ENCODE results near the gene IFRD2. TPM values are rescaled to one million over a fixed set of nuclear protein-coding genes. Genes with fewer than 3 reads are reported as not detected.

IFRD2 gene
- total RNA-seq, 1 donor from 2014 or later, result 37.3 TPM

- H3K9me3 ChIP-seq, result no peaks in the 10 kb centered on the region
- TF ChIP-seq POLR2A (IDR thresholded peaks at IDR 0.05), result no peak
- TF ChIP-seq POLR2AphosphoS5 (IDR thresholded peaks at IDR 0.05; ENCODE audit: insufficient read depth in 1 of 2, low read depth in 1 of 2), result no peak
- no peak for TF ChIP-seq CTCF (IDR thresholded peaks at IDR 0.05)
- peak overlapping the region; percentile 72 to 97 for H3K4me3 ChIP-seq
- intact Hi-C loops (cut with DNase I), result loop anchor here (2.0 to 5.0 kb wide), 2 partner anchors 23 to 65 kb away; partner anchors contain the start of genes HYAL3 and NAA80
- H3K27me3 ChIP-seq, result no peaks in the 10 kb centered on the region
- H3K36me3 ChIP-seq, result peaks cover 0 to 20% of the 10 kb centered on the region in 2 donors
- DNase-seq (ENCODE audit: extremely low spot score in 2 of 2), result no peak
- H3K4me1 ChIP-seq, result peaks cover 57% of the 10 kb centered on the region
- peak overlapping the region; percentile 90 for H3K27ac ChIP-seq
These were observed 29.8 kb upstream of the IFRD2 start for GRCh38 chr3:50322115-50322385.

GRCh38 chr3:50321336-50322114 lies 29.3 kb upstream of the IFRD2 start:
- intact Hi-C loops (cut with DNase I), result loop anchor here (2.0 to 5.0 kb wide), 2 partner anchors 23 to 64 kb away; partner anchors contain the start of genes HYAL3 and NAA80
- Histone ChIP-seq H3K36me3 (peaks cover 0 to 20% of the 10 kb centered on the region in 2 donors), H3K4me1 (peaks cover 59% of the 10 kb centered on the region)

GRCh38 chr3:50320853-50321335 lies 28.7 kb upstream of the IFRD2 start:
- H3K27ac ChIP-seq, result peak overlapping the region; percentile 90
- H3K4me3 ChIP-seq, result peak overlapping the region; percentile 72 to 97
- TF ChIP-seq CTCF (IDR thresholded peaks at IDR 0.05) (no peak), POLR2A (IDR thresholded peaks at IDR 0.05) (peak in 1 of 2 donors; percentile 17)
- H3K27me3 ChIP-seq, result no peaks in the 10 kb centered on the region
- DNase-seq (ENCODE audit: extremely low spot score in 2 of 2), result no peak
- intact Hi-C loops (cut with DNase I), result loop anchor here (5.0 kb wide), 1 partner anchor 64 kb away; no protein-coding TSS in a partner anchor
- H3K4me1 ChIP-seq, result peaks cover 65% of the 10 kb centered on the region
- no peaks in the 10 kb centered on the region for H3K9me3 ChIP-seq
- H3K36me3 ChIP-seq, result peaks cover 0 to 17% of the 10 kb centered on the region in 2 donors

More at GRCh38 chr3:50321336-50322114, 29.3 kb upstream of the IFRD2 start:
- H3K27me3 ChIP-seq, result no peaks in the 10 kb centered on the region
- H3K27ac ChIP-seq, result peak overlapping the region; percentile 90
- no peak for DNase-seq (ENCODE audit: extremely low spot score in 2 of 2)
- TF ChIP-seq POLR2A (IDR thresholded peaks at IDR 0.05) (no peak), CTCF (IDR thresholded peaks at IDR 0.05) (peak in 1 of 3 experiments; percentile 39), POLR2AphosphoS5 (IDR thresholded peaks at IDR 0.05; ENCODE audit: insufficient read depth in 1 of 2, low read depth in 1 of 2) (peak; percentile 56 to 76)
- no peaks in the 10 kb centered on the region for H3K9me3 ChIP-seq
- H3K4me3 ChIP-seq, result peak overlapping the region; percentile 72 to 97

GRCh38 chr3:50319894-50320625 lies 27.8 kb upstream of the IFRD2 start:
- intact Hi-C loops (cut with DNase I), result loop anchor here (5.0 kb wide), 1 partner anchor 63 kb away; no protein-coding TSS in a partner anchor
- peak overlapping the region; percentile 72 to 97 for H3K4me3 ChIP-seq
- no peak for DNase-seq (ENCODE audit: extremely low spot score in 2 of 2)
- peaks cover 0 to 12% of the 10 kb centered on the region in 2 donors for H3K36me3 ChIP-seq
- H3K4me1 ChIP-seq, result peaks cover 70% of the 10 kb centered on the region
- peak overlapping the region; percentile 90 for H3K27ac ChIP-seq
- no peaks in the 10 kb centered on the region for H3K9me3 ChIP-seq
- TF ChIP-seq POLR2A (IDR thresholded peaks at IDR 0.05) (no peak), CTCF (IDR thresholded peaks at IDR 0.05) (no peak), POLR2AphosphoS5 (IDR thresholded peaks at IDR 0.05; ENCODE audit: insufficient read depth in 1 of 2, low read depth in 1 of 2) (no peak)
- H3K27me3 ChIP-seq, result no peaks in the 10 kb centered on the region

Data from vagina (tissue), 2 donors.